GM19438 (cell line): ENCODE results near the gene ARHGAP22.

ENCODE experiments used
- ATAC-seq: cut with Tn5 transposase; IDR thresholded peaks from one replicate; pipeline ENCODE4 v1.9.1; 2021; ENCODE audit warnings: low read depth; ENCODE audit not compliant: unreplicated experiment

Gene ARHGAP22

GRCh38 chr10:48536156-48536500 is 68.7 kb downstream of the ARHGAP22 start:
- no peak for ATAC-seq

- no peak for ATAC-seq
Measured at GRCh38 chr10:48535416-48536155, 69.3 kb downstream of the ARHGAP22 start.

GRCh38 chr10:48533951-48534720 is 70.7 kb downstream of the ARHGAP22 start:
- ATAC-seq, result no peak

- no peak for ATAC-seq
Measured at GRCh38 chr10:48533540-48533939, 71.3 kb downstream of the ARHGAP22 start.

- ATAC-seq, result no peak
Measured at GRCh38 chr10:48531486-48531885, 73.4 kb downstream of the ARHGAP22 start.

- no peak for ATAC-seq
Measured at GRCh38 chr10:48529331-48529730, 75.5 kb downstream of the ARHGAP22 start.

- ATAC-seq, result no peak
Measured at GRCh38 chr10:48527756-48528155, 77.1 kb downstream of the ARHGAP22 start.

- ATAC-seq, result no peak
Measured at GRCh38 chr10:48526846-48527505, 77.9 kb downstream of the ARHGAP22 start.

- ATAC-seq, result no peak
Measured at GRCh38 chr10:48526011-48526821, 78.7 kb downstream of the ARHGAP22 start.

- no peak for ATAC-seq
Measured at GRCh38 chr10:48525113-48525512, 79.8 kb downstream of the ARHGAP22 start.

GRCh38 chr10:48523820-48524758 is 80.8 kb downstream of the ARHGAP22 start:
- no peak for ATAC-seq

- no peak for ATAC-seq
Measured at GRCh38 chr10:48523212-48523819, 81.6 kb downstream of the ARHGAP22 start.

GRCh38 chr10:48522011-48522765 is 82.7 kb downstream of the ARHGAP22 start:
- ATAC-seq, result no peak

- no peak for ATAC-seq
Measured at GRCh38 chr10:48520594-48520993, 84.3 kb downstream of the ARHGAP22 start.

- no peak for ATAC-seq
Measured at GRCh38 chr10:48520184-48520506, 84.7 kb downstream of the ARHGAP22 start.

- no peak for ATAC-seq
Measured at GRCh38 chr10:48519481-48520183, 85.2 kb downstream of the ARHGAP22 start.

GRCh38 chr10:48518986-48519385 is 85.9 kb downstream of the ARHGAP22 start:
- no peak for ATAC-seq
